Upper lobe of right lung (tissue), 1 donor: ENCODE results near the gene SYNDIG1. TPM values are rescaled to one million over a fixed set of nuclear protein-coding genes. Genes with fewer than 3 reads are reported as not detected.

Experiments used
- ATAC-seq: fragments of 200-7000 bp; cut with Tn5 transposase; one replicate; pipeline ENCODE4 v1.9.1; 2020; ENCODE audit warnings: mild to moderate bottlenecking, moderate library complexity
- DNase-seq: peaks from one replicate; pipeline ENCODE4 v3.0.0-alpha.2; 2020
- H3K27ac ChIP-seq: fragments of 200-600 bp; one replicate; pipeline ENCODE4 v1.8.0; 2022
- H3K27me3 ChIP-seq: fragments of 200-600 bp; one replicate; pipeline ENCODE4 v1.8.0; 2022; ENCODE audit warnings: mild to moderate bottlenecking
- H3K36me3 ChIP-seq: fragments of 200-600 bp; one replicate; pipeline ENCODE4 v1.8.0; 2022
- H3K4me1 ChIP-seq: fragments of 200-600 bp; one replicate; pipeline ENCODE4 v1.8.0; 2022
- H3K4me3 ChIP-seq: fragments of 200-600 bp; one replicate; pipeline ENCODE4 v1.8.0; 2022; ENCODE audit warnings: mild to moderate bottlenecking
- H3K9me3 ChIP-seq: fragments of 200-600 bp; one replicate; pipeline ENCODE4 v1.8.0; 2022
- CTCF ChIP-seq: fragments of 200-600 bp; IDR thresholded peaks from one replicate; pipeline ENCODE4 v1.8.0; 2022; ENCODE audit warnings: antibody characterized with exemption
- intact Hi-C: fragments of 100-400 bp; cut with DNase I; formaldehyde crosslinking; loops from one replicate; pipeline ENCODE4 v1.11.0; 2022
- total RNA-seq: library from RNA; stranded (reverse); fragmentation: NEBNext Ultra II Directional; extraction: Animal tissue kit (Norgen Biotek cat#: 25700); gene quantifications from one replicate; pipeline ENCODE4 v1.2.1, GENCODE V29; 2021
- donor health status: DM: no; HTN: yes; CAD: no; lungs with severe emphysema.

SYNDIG1 gene
- total RNA-seq, 1 donor from 2014 or later: not detected

GRCh38 chr20:24664266-24664986 is 195.0 kb downstream of the SYNDIG1 start:
- Histone ChIP-seq H3K27me3 (no peaks in the 10 kb centered on the region), H3K36me3 (no peaks in the 10 kb centered on the region), H3K4me1 (no peaks in the 10 kb centered on the region), H3K27ac (no peak overlapping the region), H3K9me3 (no peaks in the 10 kb centered on the region), H3K4me3 (no peak overlapping the region)
- ATAC-seq (no peak), DNase-seq (no peak)
- no peak for TF ChIP-seq CTCF
- intact Hi-C loops: no loop called here

- no peaks in the 10 kb centered on the region for H3K4me1 ChIP-seq
- H3K9me3 ChIP-seq: no peaks in the 10 kb centered on the region
- no peak overlapping the region for H3K4me3 ChIP-seq
- ATAC-seq (no peak), DNase-seq (no peak)
- intact Hi-C loops: no loop called here
- no peak overlapping the region for H3K27ac ChIP-seq
- H3K27me3 ChIP-seq: no peaks in the 10 kb centered on the region
- H3K36me3 ChIP-seq: no peaks in the 10 kb centered on the region
- no peak for TF ChIP-seq CTCF
Measured at GRCh38 chr20:24665196-24665595, 195.8 kb downstream of the SYNDIG1 start.

GRCh38 chr20:24665741-24666191 is 196.3 kb downstream of the SYNDIG1 start:
- no peak for ATAC-seq
- intact Hi-C loops: no loop called here

GRCh38 chr20:24667689-24668383 is 198.4 kb downstream of the SYNDIG1 start:
- ATAC-seq (no peak), DNase-seq (no peak)
- TF ChIP-seq CTCF: no peak
- H3K9me3 ChIP-seq: no peaks in the 10 kb centered on the region
- H3K4me1 ChIP-seq: no peaks in the 10 kb centered on the region
- no peaks in the 10 kb centered on the region for H3K27me3 ChIP-seq
- intact Hi-C loops: no loop called here
- no peak overlapping the region for H3K4me3 ChIP-seq
- no peaks in the 10 kb centered on the region for H3K36me3 ChIP-seq
- no peak overlapping the region for H3K27ac ChIP-seq

More at GRCh38 chr20:24665741-24666191, 196.3 kb downstream of the SYNDIG1 start:
- no peaks in the 10 kb centered on the region for H3K27me3 ChIP-seq
- no peaks in the 10 kb centered on the region for H3K9me3 ChIP-seq
- H3K36me3 ChIP-seq: no peaks in the 10 kb centered on the region
- no peak overlapping the region for H3K27ac ChIP-seq
- no peak overlapping the region for H3K4me3 ChIP-seq
- no peaks in the 10 kb centered on the region for H3K4me1 ChIP-seq
- DNase-seq: no peak
- no peak for TF ChIP-seq CTCF

GRCh38 chr20:24668384-24668702 is 198.9 kb downstream of the SYNDIG1 start:
- Histone ChIP-seq H3K27ac (no peak overlapping the region), H3K4me1 (no peaks in the 10 kb centered on the region), H3K27me3 (no peaks in the 10 kb centered on the region), H3K9me3 (no peaks in the 10 kb centered on the region), H3K4me3 (no peak overlapping the region), H3K36me3 (no peaks in the 10 kb centered on the region)
- DNase-seq (no peak), ATAC-seq (no peak)
- no peak for TF ChIP-seq CTCF
- intact Hi-C loops: no loop called here
